HEK293T (cell line): ENCODE measurements around the gene GALNT5.
"Not testable (repeated sequence)": the region's sequence is repeated elsewhere in the genome, so short reads cannot be mapped to it uniquely, and the experiment has no call there.

Source experiments
- BHLHE40 ChIP-seq: fragments of 450-650 bp; IDR thresholded peaks from 2 replicates; pipeline ENCODE4 v1.6.1; 2016; ENCODE audit warnings: mild to moderate bottlenecking, moderate library complexity, borderline replicate concordance
- SP1 ChIP-seq: fragments of 450-650 bp; IDR thresholded peaks from 2 replicates; pipeline ENCODE4 v1.6.1; 2017

GRCh38 chr2:157279311-157279710 is 21.8 kb downstream of the GALNT5 start:
- TF ChIP-seq BHLHE40, SP1: not testable (repeated sequence)
